Activated CD8-positive, alpha-beta memory T cell treated with anti-CD3 and anti-CD28 coated beads, Interleukin-2, amount 50 U/mL, for 24 hours (primary cell): Measurements from ENCODE around the gene KIF22.

ENCODE experiments used
- DNase-seq: peaks from one replicate; pipeline ENCODE4 v3.0.0-alpha.2; 2020; ENCODE audit errors: extremely low read depth

Gene KIF22

DNA sequence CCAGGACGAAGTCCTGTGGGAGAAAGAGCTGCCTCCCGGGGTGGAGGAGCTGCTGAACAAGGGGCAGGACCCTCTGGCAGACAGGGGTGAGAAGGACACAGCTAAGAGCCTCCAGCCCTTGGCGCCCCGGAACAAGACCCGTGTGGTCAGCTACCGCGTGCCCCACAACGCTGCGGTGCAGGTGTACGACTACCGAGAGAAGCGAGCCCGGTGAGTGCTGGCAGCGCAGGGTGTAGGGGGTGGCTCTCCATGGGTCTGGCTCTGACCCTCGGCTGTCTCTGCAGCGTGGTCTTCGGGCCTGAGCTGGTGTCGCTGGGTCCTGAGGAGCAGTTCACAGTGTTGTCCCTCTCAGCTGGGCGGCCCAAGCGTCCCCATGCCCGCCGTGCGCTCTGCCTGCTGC lies 51.1 kb downstream of the KIF22 start:
- no peak for DNase-seq

DNA sequence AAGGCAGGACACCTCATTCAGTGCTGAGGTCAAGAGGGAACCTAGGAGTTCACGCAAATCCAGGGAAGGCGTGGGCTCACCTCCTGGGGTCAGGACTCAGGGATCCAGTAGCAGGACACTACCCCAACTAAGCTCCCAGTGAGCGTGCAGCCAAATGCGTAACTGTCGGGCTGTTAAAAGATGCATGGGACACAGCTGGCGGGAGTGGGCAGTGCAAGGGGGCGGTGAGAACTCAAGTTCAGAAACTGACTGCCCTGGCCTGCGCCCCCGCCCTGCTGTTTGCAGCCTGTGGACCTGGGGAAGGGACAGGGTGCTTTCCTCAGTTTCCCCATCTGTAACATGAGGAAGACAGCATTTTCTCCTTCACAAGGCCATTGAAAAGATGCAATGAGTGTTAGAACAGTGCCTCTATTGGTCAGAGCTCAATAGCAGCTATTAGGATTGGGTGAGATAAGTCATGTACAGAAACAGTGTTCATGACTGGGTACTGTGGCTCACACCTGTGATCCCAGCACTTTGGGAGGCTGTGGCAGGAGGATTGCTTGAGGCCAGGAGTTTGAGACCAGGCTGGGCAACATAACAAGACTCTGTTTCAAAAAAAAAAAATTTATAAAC lies 52.3 kb downstream of the KIF22 start:
- no peak for DNase-seq

DNA sequence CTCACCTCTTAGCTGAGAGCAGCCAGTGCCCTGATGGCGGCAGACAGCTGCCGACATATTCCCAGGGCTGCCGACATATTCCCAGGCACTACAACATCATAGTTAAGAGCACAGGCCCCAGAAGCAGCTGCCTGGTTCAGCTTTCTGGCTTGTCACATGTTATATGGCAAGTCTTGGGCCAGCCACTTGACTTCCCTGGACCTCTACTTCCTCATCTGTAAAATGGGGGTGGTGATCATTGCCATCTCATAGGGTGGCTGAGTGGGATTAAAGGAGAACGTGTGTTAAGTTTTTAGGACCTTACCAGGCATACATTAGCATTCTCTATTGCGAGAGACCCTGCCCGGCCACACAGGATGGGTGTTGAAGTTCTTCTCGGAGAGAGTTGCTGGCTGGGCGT lies 53.4 kb downstream of the KIF22 start:
- no peak for DNase-seq

DNA sequence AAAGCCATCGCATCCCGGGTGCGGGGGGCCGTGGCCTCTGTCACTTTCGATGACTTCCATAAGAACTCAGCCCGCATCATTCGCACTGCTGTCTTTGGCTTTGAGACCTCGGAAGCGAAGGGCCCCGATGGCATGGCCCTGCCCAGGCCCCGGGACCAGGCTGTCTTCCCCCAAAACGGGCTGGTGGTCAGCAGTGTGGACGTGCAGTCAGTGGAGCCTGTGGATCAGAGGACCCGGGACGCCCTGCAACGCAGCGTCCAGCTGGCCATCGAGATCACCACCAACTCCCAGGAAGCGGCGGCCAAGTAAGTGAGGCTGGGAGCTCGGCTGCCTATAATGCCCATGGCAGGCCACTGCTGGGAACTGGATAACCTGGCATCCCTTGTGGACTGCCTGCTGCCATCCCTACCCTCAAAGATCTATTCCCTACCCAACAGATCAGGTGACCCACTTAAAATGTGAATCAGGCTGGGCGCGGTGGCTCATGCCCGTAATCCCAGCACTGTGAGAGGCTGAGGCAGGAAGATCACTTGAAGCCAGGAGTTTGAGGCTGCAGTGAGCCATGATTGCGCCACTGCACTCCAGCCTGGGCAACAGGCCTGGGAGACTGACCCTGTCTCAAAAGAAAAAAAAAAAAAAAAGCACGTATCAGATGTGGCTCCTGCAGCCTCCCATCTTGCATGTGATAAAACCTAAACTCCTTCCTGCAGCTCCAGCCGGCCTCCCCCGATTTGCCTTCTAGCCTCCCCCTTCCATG lies 54.2 kb downstream of the KIF22 start:
- no peak for DNase-seq

DNA sequence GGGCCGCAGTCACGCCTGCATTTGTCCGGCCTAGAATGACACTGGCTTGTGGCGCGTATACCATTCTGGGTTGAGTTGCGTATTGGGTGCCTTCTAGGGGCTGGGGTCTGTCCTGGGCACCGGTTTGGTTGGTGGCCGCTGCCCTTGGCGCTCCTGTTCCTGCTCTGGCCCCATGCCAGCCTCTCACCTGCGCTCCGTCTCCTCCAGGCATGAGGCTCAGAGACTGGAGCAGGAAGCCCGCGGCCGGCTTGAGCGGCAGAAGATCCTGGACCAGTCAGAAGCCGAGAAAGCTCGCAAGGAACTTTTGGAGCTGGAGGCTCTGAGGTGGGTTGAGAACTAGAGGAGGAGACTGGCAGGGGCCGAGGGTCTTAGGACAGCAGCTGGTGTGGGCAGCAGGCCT lies 55.1 kb downstream of the KIF22 start:
- no peak for DNase-seq

DNA sequence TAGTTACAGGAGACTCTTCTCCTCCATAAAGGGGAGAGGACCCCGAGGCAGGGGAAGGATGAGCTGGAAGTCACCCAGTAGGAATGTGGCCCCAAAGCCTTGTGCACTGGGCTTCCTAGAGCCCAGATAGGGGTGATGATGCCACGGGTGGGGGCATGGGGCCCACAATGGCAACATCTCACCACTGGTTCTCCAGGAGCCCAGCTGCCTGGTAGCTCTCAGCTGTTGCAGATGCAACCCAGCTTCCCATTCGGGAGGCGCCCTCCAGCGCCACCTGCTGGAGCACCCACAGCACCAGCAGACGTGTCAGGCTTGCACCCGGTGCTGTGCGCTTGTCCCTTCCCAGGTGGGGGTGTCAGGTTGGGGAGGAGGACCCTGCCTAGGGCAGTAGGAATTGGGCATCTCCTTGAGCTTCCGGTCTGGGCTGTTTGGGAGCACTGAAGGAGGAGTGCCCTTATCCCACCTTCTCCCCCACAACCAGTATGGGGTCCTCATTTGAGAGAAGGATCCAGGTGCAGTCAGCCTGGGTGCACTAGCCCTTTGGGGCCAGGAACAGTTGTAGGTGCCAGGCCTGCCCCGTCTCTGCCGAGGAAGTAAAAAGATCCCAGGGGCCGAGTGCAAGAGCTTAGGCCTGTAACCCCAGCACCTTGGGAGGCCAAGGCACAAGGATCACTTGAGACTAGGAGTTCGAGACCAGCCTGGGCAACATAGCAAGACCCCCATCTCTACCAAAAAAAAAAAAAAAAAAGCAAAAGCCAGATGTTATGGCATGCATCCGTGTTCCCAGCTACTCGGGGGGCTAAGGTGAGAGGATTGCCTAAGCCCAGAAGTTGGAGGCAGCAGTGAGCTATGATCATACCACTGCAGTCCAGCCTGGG lies 58.1 kb downstream of the KIF22 start:
- DNase-seq: peak; percentile 46

DNA sequence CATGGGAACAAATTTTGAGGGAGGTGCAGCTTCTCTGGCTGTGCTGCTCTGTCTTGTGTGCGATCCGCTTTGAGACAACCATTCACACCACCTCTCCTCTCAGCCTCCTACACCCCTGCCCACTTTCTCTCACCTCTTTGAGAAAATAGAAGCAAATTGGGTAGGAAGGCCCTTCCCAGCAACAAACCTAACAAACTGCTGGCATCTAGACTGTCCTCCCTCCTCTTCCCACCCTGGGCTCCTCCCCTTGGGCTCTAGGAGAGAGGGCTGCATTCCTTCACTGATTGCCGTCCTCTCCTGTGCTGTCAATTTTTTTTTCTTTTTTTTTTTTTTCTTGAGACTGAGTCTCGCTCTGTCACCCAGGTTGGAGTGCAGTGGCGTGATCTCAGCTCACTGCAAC lies 59.0 kb downstream of the KIF22 start:
- no peak for DNase-seq

DNA sequence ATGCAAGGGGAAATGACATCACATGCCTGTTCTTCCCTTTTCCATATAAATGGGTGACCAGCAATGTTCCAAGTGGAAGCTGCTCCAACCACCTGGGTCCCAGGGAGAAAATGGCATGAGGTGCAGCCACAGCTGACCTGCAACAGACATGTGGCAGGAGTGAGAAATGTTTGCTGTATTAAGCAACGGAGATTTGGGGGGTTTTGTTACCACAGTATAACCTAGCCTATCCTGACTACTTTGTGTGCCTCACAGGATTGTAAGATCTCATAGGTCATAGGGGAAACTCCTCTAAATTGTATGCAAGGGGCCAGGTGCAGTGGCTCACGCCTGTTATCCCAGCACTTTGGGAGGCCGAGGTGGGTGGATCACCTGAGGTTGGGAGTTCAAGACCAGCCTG lies 60.4 kb downstream of the KIF22 start:
- no peak for DNase-seq

DNA sequence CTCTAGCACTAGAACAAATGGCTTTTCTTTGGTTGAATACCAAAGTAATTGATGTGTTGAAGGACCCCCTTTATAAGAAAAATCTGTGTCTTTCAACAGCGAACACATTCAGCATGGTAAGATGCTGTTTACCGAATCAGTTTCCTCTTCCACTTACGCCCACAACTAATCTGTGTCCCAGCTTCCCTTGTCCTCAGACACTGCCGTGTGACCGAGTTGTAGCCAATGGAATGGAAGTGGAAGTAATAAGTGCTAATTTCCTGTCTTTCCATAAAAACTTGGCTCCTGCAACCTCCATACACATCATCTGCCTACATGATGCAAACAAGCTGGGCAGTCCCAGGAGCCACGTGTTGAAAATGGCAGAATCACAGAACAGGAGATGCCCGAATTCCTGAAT lies 62.1 kb downstream of the KIF22 start:
- DNase-seq: no peak

DNA sequence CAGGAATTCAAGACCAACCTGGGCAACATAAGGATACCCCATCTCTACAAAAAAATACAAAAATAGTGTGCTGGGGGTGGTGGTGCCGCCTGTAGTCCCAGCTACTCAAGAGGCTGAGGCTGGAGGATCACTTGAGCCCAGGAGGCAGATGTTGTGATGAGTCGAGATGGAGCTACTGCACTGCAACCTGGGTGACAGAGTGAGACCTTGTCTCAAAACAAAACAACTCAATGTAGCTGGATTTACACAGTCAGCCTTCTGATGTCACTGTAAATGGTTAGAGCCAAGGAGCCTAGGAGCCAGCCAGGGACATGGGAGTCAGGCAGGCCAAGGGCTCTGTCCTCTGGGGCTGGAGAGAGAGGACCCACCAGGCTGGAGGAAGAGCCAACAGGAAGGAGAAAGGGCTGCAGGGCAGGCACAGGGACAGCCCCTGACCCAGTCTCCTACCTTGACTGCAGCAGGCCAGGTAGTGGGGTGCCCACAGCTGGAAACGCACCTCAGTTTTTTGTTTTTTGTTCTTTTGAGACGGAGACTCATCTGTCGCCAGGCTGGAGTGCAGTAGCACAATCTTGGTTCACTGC lies 64.1 kb downstream of the KIF22 start:
- DNase-seq: no peak
